Type B pancreatic cell (in vitro differentiated cells): ENCODE measurements around the gene ARHGAP9. TPM values are rescaled to one million over a fixed set of nuclear protein-coding genes. Genes with fewer than 3 reads are reported as not detected.

ENCODE experiments used
- DNase-seq: peaks from one replicate; pipeline ENCODE4 v3.0.0; 2021; ENCODE audit warnings: mixed read lengths; ENCODE audit not compliant: unreplicated experiment; ENCODE audit errors: extremely low spot score
- H3K27ac Mint-ChIP-seq: 2 replicates; pipeline ENCODE4 v1.8.0; 2021; ENCODE audit warnings: mild to moderate bottlenecking, mixed read lengths
- H3K27me3 Mint-ChIP-seq: 2 replicates; pipeline ENCODE4 v1.8.0; 2021; ENCODE audit warnings: mixed read lengths
- H3K36me3 Mint-ChIP-seq: 2 replicates; pipeline ENCODE4 v1.8.0; 2021; ENCODE audit warnings: mixed read lengths
- H3K4me1 Mint-ChIP-seq: one replicate; pipeline ENCODE4 v1.8.0; 2021; ENCODE audit warnings: mixed read lengths; ENCODE audit not compliant: unreplicated experiment
- H3K4me3 Mint-ChIP-seq: 2 replicates; pipeline ENCODE4 v1.8.0; 2021; ENCODE audit warnings: mild to moderate bottlenecking, mixed read lengths
- H3K9me3 Mint-ChIP-seq: 2 replicates; pipeline ENCODE4 v1.8.0; 2021; ENCODE audit warnings: mixed read lengths
- CTCF ChIP-seq: fragments of 200-600 bp; sonication (generic); conservative IDR thresholded peaks from 2 replicates; pipeline ENCODE4 v1.5.0; 2021; ENCODE audit warnings: antibody characterized with exemption, mild to moderate bottlenecking
- total RNA-seq: library from RNA; stranded (reverse); gene quantifications from 2 replicates; pipeline ENCODE4 v1.2.1, GENCODE V29; 2021; ENCODE audit warnings: low replicate concordance

The ARHGAP9 gene
- total RNA-seq, 1 donor from 2014 or later = 1.8 TPM

- H3K4me3 Mint-ChIP-seq = no peak overlapping the region
- no peaks in the 10 kb centered on the region for H3K4me1 Mint-ChIP-seq
- no peak for TF ChIP-seq CTCF
- H3K9me3 Mint-ChIP-seq = no peaks in the 10 kb centered on the region
- H3K27me3 Mint-ChIP-seq = peaks cover 54% of the 10 kb centered on the region
- no peaks in the 10 kb centered on the region for H3K36me3 Mint-ChIP-seq
- no peak for DNase-seq
- H3K27ac Mint-ChIP-seq = no peak overlapping the region
Observed at GRCh38 chr12:57469296-57470164, 10.1 kb downstream of the ARHGAP9 start.

- Mint-ChIP-seq H3K27me3 (peaks cover 39% of the 10 kb centered on the region), H3K36me3 (no peaks in the 10 kb centered on the region), H3K27ac (no peak overlapping the region), H3K4me3 (no peak overlapping the region), H3K4me1 (peaks cover 5% of the 10 kb centered on the region), H3K9me3 (no peaks in the 10 kb centered on the region)
- no peak for TF ChIP-seq CTCF
- DNase-seq = no peak
Observed at GRCh38 chr12:57467915-57468314, 11.8 kb downstream of the ARHGAP9 start.

- H3K4me3 Mint-ChIP-seq = no peak overlapping the region
- peaks cover 39% of the 10 kb centered on the region for H3K27me3 Mint-ChIP-seq
- DNase-seq = no peak
- H3K4me1 Mint-ChIP-seq = peaks cover 11% of the 10 kb centered on the region
- H3K27ac Mint-ChIP-seq = no peak overlapping the region
- H3K9me3 Mint-ChIP-seq = no peaks in the 10 kb centered on the region
- no peaks in the 10 kb centered on the region for H3K36me3 Mint-ChIP-seq
- TF ChIP-seq CTCF = no peak
Observed at GRCh38 chr12:57467212-57467874, 12.3 kb downstream of the ARHGAP9 start.

- no peak overlapping the region for H3K4me3 Mint-ChIP-seq
- H3K9me3 Mint-ChIP-seq = no peaks in the 10 kb centered on the region
Observed at GRCh38 chr12:57465747-57466505, 13.7 kb downstream of the ARHGAP9 start.

More at GRCh38 chr12:57465747-57466505, 13.7 kb downstream of the ARHGAP9 start:
- Mint-ChIP-seq H3K36me3 (no peaks in the 10 kb centered on the region), H3K27ac (no peak overlapping the region), H3K27me3 (peaks cover 32% of the 10 kb centered on the region), H3K4me1 (peaks cover 11% of the 10 kb centered on the region)
- TF ChIP-seq CTCF = no peak
- no peak for DNase-seq
